Mesothelial cell of epicardium (in vitro differentiated cells): ENCODE data around the gene LIF. TPM values are rescaled to one million over a fixed set of nuclear protein-coding genes. Genes with fewer than 3 reads are reported as not detected.

Experiments used
- DNase-seq, 2 experiments: peaks; one replicate each; pipeline ENCODE4 v3.0.0; 2021; ENCODE audit warnings: low spot score in 2 of 2; ENCODE audit not compliant: unreplicated experiment in 2 of 2
- H3K27ac Mint-ChIP-seq: 2 replicates; pipeline ENCODE4 v1.8.0; 2021; ENCODE audit warnings: mixed read lengths
- H3K27me3 Mint-ChIP-seq: 2 replicates; pipeline ENCODE4 v1.8.0; 2021; ENCODE audit warnings: low read depth, mixed read lengths
- H3K36me3 Mint-ChIP-seq: 2 replicates; pipeline ENCODE4 v1.8.0; 2021; ENCODE audit warnings: mixed read lengths
- H3K4me1 Mint-ChIP-seq: 2 replicates; pipeline ENCODE4 v1.8.0; 2021; ENCODE audit warnings: mixed read lengths
- H3K4me3 Mint-ChIP-seq: 2 replicates; pipeline ENCODE4 v1.8.0; 2021; ENCODE audit warnings: mild to moderate bottlenecking, moderate library complexity, mixed read lengths
- H3K9me3 Mint-ChIP-seq: 2 replicates; pipeline ENCODE4 v1.8.0; 2021; ENCODE audit warnings: mixed read lengths
- total RNA-seq: library from RNA; stranded (reverse); gene quantifications from 3 replicates; pipeline ENCODE4 v1.2.1, GENCODE V29; 2021
- TF ChIP-seq, protein P1 (sequence below): fragments of 200-600 bp; sonication (generic); IDR thresholded peaks from one replicate; pipeline ENCODE4 v1.5.0; 2021; ENCODE audit warnings: antibody characterized with exemption; ENCODE audit not compliant: unreplicated experiment

The LIF gene
- total RNA-seq, 1 donor from 2014 or later: 15.8 TPM

DNA sequence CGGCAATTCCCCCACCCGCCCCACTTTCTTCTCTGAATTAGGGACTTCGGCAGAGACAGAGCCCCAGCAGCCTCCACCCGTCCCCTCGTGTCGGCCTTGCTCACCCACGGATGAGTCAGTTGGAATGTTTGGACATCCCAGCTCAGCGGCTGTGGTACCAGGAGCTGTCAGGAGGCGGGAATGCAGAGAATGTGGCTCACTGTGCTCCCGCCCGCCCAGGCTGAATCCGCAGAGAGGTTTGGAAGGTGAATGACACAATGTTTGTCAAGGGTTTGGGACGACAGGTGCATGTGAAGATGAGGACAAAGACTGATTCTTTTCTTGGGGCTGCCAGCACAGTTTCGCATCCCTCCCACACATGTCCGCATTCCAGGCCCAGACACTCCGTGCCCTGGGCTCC lies 39.6 kb downstream of the LIF start:
- H3K36me3 Mint-ChIP-seq: no peaks in the 10 kb centered on the region
- peaks cover 5% of the 10 kb centered on the region for H3K9me3 Mint-ChIP-seq
- no peak overlapping the region for H3K4me3 Mint-ChIP-seq
- peak overlapping the region; percentile 100 for H3K27ac Mint-ChIP-seq
- no peaks in the 10 kb centered on the region for H3K27me3 Mint-ChIP-seq
- TF ChIP-seq, protein P1, sequence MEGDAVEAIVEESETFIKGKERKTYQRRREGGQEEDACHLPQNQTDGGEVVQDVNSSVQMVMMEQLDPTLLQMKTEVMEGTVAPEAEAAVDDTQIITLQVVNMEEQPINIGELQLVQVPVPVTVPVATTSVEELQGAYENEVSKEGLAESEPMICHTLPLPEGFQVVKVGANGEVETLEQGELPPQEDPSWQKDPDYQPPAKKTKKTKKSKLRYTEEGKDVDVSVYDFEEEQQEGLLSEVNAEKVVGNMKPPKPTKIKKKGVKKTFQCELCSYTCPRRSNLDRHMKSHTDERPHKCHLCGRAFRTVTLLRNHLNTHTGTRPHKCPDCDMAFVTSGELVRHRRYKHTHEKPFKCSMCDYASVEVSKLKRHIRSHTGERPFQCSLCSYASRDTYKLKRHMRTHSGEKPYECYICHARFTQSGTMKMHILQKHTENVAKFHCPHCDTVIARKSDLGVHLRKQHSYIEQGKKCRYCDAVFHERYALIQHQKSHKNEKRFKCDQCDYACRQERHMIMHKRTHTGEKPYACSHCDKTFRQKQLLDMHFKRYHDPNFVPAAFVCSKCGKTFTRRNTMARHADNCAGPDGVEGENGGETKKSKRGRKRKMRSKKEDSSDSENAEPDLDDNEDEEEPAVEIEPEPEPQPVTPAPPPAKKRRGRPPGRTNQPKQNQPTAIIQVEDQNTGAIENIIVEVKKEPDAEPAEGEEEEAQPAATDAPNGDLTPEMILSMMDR: no peak
- DNase-seq: peak; percentile 53 to 72
- peaks cover 78% of the 10 kb centered on the region for H3K4me1 Mint-ChIP-seq

- Mint-ChIP-seq H3K27ac (peak overlapping the region; percentile 100), H3K36me3 (peaks cover 1% of the 10 kb centered on the region), H3K9me3 (peaks cover 8% of the 10 kb centered on the region), H3K4me3 (no peak overlapping the region), H3K4me1 (peaks cover 72% of the 10 kb centered on the region), H3K27me3 (no peaks in the 10 kb centered on the region)
- DNase-seq: no peak
- TF ChIP-seq, protein P1: no peak
Measured at GRCh38 chr22:30205281-30206115, 41.1 kb downstream of the LIF start.

GRCh38 chr22:30204742-30205111 lies 41.8 kb downstream of the LIF start:
- TF ChIP-seq, protein P1: no peak
- Mint-ChIP-seq H3K9me3 (peaks cover 8% of the 10 kb centered on the region), H3K4me1 (peaks cover 65% of the 10 kb centered on the region), H3K4me3 (no peak overlapping the region), H3K27me3 (no peaks in the 10 kb centered on the region), H3K27ac (peak overlapping the region; percentile 99), H3K36me3 (peaks cover 1% of the 10 kb centered on the region)
- DNase-seq: no peak

DNA sequence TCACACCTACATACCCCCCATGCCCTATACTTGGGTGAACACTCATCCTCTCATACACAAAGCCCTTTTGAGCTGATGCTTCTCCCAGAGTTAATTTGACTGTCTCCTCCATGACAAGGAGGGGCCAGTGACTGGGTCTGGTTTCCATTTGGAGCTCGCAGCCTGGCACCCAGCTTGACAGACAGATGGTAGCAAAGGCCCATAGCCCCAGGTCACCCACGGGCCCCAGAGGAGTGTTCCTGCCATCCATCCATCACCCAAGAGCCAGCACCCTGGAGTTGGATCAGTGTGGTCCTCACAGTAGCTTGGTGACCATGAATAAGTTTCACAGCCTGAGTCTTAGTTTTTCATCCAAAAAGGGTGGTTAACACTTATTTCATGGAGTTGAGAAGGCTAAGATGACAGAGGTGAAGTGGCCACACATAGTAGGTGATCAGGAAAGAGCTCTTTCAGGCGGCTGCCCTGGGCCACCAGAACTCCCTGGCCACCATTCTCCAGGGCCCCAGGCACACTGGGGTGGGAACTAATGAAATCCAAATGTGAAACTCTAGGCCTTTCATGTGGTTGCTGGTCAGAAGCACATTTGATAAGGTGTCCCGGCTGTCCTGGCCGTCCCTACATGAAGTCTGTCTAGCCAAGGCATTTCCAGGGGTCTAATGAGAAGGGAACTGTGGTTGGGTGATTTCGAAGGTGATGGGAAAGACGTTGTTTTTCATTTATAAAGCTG lies 42.4 kb downstream of the LIF start:
- peaks cover 1% of the 10 kb centered on the region for H3K36me3 Mint-ChIP-seq
- no peak for DNase-seq
- peak overlapping the region; percentile 99 for H3K27ac Mint-ChIP-seq
- peaks cover 8% of the 10 kb centered on the region for H3K9me3 Mint-ChIP-seq
- no peak overlapping the region for H3K4me3 Mint-ChIP-seq
- H3K4me1 Mint-ChIP-seq: peaks cover 67% of the 10 kb centered on the region
- TF ChIP-seq, protein P1: no peak
- H3K27me3 Mint-ChIP-seq: no peaks in the 10 kb centered on the region

GRCh38 chr22:30202531-30203006 lies 44.0 kb downstream of the LIF start:
- Mint-ChIP-seq H3K9me3 (peaks cover 8% of the 10 kb centered on the region), H3K27ac (peak overlapping the region; percentile 99), H3K36me3 (peaks cover 1% of the 10 kb centered on the region), H3K27me3 (no peaks in the 10 kb centered on the region), H3K4me1 (peaks cover 60% of the 10 kb centered on the region), H3K4me3 (no peak overlapping the region)
- peak in 1 of 2 experiments; percentile 38 for DNase-seq
- TF ChIP-seq, protein P1: no peak
